A549 (cell line): Measurements from ENCODE around the gene FAM89B. TPM values are rescaled to one million over a fixed set of nuclear protein-coding genes. Genes with fewer than 3 reads are reported as not detected.

Experiments used
- ATAC-seq, 2 experiments: fragments of 200-7000 bp in 1 of 2; fragments of >200 bp in 1 of 2; cut with Nextera tagmentation in 1 of 2; cut with Tn5 transposase in 1 of 2; 3 replicates each; pipeline versions ENCODE4 v1.8.0 to v1.9.1; 2018 to 2020; ENCODE audit warnings: mild to moderate bottlenecking in 1 of 2, moderate library complexity in 1 of 2
- CTCF ChIA-PET: fragments of 300-600 bp; sonication (Branson Sonifier 250); formaldehyde crosslinking; extraction: SDS; loops from one replicate; lab custom pipeline; 2021; ENCODE audit warnings: antibody characterized with exemption, inconsistent platforms; lab: Yijun Ruan, JAX
- POLR2A ChIA-PET: fragments of 350-600 bp; formaldehyde crosslinking; extraction: SDS; loops from one replicate; lab custom pipeline; 2021; ENCODE audit warnings: antibody characterized with exemption, inconsistent platforms; lab: Yijun Ruan, JAX
- DNase-seq, 2 experiments: peaks; one replicate each; pipeline versions ENCODE4 v3.0.0 to v3.0.0-alpha.2; 2011 to 2016; ENCODE audit warnings: low read depth in 1 of 2, low spot score in 1 of 2
- FAIRE-seq: peaks from 2 replicates; lab custom pipeline; 2011; peaks lifted over from hg19 to GRCh38; lab: Jason Lieb, UNC
- H3K27ac ChIP-seq, 2 experiments: fragments of >200 bp; sonication (Bioruptor Twin); formaldehyde crosslinking; 3 replicates each; pipeline ENCODE4 v1.5.1; 2016 to 2017
- H3K4me1 ChIP-seq: fragments of >200 bp; sonication (Bioruptor Twin); formaldehyde crosslinking; 3 replicates; pipeline ENCODE4 v1.6.1; 2016
- H3K4me2 ChIP-seq: fragments of >200 bp; sonication (Bioruptor Twin); formaldehyde crosslinking; 3 replicates; pipeline ENCODE4 v1.6.1; 2016
- H3K4me3 ChIP-seq: fragments of >200 bp; sonication (Bioruptor Twin); formaldehyde crosslinking; 3 replicates; pipeline ENCODE4 v1.5.1; 2016
- H3K9me3 ChIP-seq: fragments of >200 bp; sonication (Bioruptor Twin); formaldehyde crosslinking; 3 replicates; pipeline ENCODE4 v1.6.1; 2016
- CEBPB ChIP-seq, 2 experiments: fragments of >200 bp in 1 of 2; sonication (Bioruptor Twin) in 1 of 2; formaldehyde crosslinking in 1 of 2; IDR thresholded peaks; 2 replicates each; pipeline ENCODE4 v1.6.1; 2012 to 2016
- CHD4 ChIP-seq: fragments of 200-600 bp; sonication (generic); IDR thresholded peaks from 2 replicates; pipeline ENCODE4 v1.6.1; 2016; ENCODE audit warnings: antibody characterized with exemption, mild to moderate bottlenecking, borderline replicate concordance
- EHF ChIP-seq: fragments of 250-450 bp; sonication (Bioruptor Pico); IDR thresholded peaks from 2 replicates; pipeline ENCODE4 v1.5.0; 2020; ENCODE audit warnings: mild to moderate bottlenecking
- FOXS1 ChIP-seq: fragments of 250-450 bp; sonication (Bioruptor Pico); IDR thresholded peaks from 2 replicates; pipeline ENCODE4 v1.5.0; 2020; ENCODE audit warnings: mild to moderate bottlenecking, moderate library complexity
- GATA3 ChIP-seq: IDR thresholded peaks from 2 replicates; pipeline ENCODE4 v1.6.1; 2012; ENCODE audit warnings: borderline replicate concordance
- HDAC2 ChIP-seq: fragments of 200-600 bp; sonication (generic); IDR thresholded peaks from 2 replicates; pipeline ENCODE4 v1.6.1; 2016
- HOXB5 ChIP-seq: fragments of 250-450 bp; sonication (Bioruptor Pico); IDR thresholded peaks from 2 replicates; pipeline ENCODE4 v1.5.0; 2020; ENCODE audit warnings: mild to moderate bottlenecking, moderate library complexity
- JUNB ChIP-seq: fragments of >200 bp; sonication (Bioruptor Twin); formaldehyde crosslinking; IDR thresholded peaks from 2 replicates; pipeline ENCODE4 v1.6.1; 2016
- KDM1A ChIP-seq: fragments of 200-600 bp; sonication (generic); IDR thresholded peaks from 2 replicates; pipeline ENCODE4 v1.6.1; 2016; ENCODE audit warnings: low read depth, mild to moderate bottlenecking
- NFE2L2 ChIP-seq: fragments of 150-350 bp; conservative IDR thresholded peaks from 2 replicates; pipeline ENCODE4 v1.6.1; 2014; ENCODE audit warnings: low read length
- NPAS2 ChIP-seq: fragments of 250-450 bp; sonication (Bioruptor Pico); IDR thresholded peaks from 2 replicates; pipeline ENCODE4 v1.8.0; 2022; ENCODE audit warnings: mild to moderate bottlenecking, moderate library complexity, borderline replicate concordance
- NR3C1 ChIP-seq: fragments of >200 bp; sonication (Bioruptor Twin); formaldehyde crosslinking; IDR thresholded peaks from 3 replicates; pipeline ENCODE4 v1.6.1; 2017
- PHF8 ChIP-seq: fragments of 200-600 bp; sonication (generic); IDR thresholded peaks from 2 replicates; pipeline ENCODE4 v1.6.1; 2016; ENCODE audit warnings: low read depth, mild to moderate bottlenecking, antibody characterized with exemption, moderate library complexity, borderline replicate concordance
- POLR2A ChIP-seq: IDR thresholded peaks from 2 replicates; pipeline ENCODE4 v1.6.1; 2012; ENCODE audit warnings: mild to moderate bottlenecking, low read length
- POLR2AphosphoS2 ChIP-seq: conservative IDR thresholded peaks from 2 replicates; pipeline ENCODE4 v1.6.1; 2012; ENCODE audit warnings: low read length, improper control_type of control experiment, inconsistent platforms
- RAD21 ChIP-seq, 2 experiments: fragments of >200 bp in 1 of 2; sonication (Bioruptor Twin) in 1 of 2; formaldehyde crosslinking in 1 of 2; IDR thresholded peaks in 1 of 2; conservative IDR thresholded peaks in 1 of 2; 2 replicates in 1 of 2; 3 replicates in 1 of 2; pipeline ENCODE4 v1.6.1; 2012 to 2018; ENCODE audit warnings: inconsistent platforms in 1 of 2
- RFX5 ChIP-seq: fragments of 450-650 bp; IDR thresholded peaks from 2 replicates; pipeline ENCODE4 v1.7.1; 2014; ENCODE audit warnings: antibody characterized with exemption, mild to moderate bottlenecking, moderate library complexity
- RNF2 ChIP-seq: fragments of 200-600 bp; sonication (generic); IDR thresholded peaks from 2 replicates; pipeline ENCODE4 v1.6.1; 2016; ENCODE audit warnings: low read depth, mild to moderate bottlenecking, antibody characterized with exemption, moderate library complexity, borderline replicate concordance
- TP53 ChIP-seq: fragments of 250-450 bp; sonication (Bioruptor Pico); IDR thresholded peaks from 2 replicates; pipeline ENCODE4 v1.5.0; 2021; ENCODE audit warnings: mild to moderate bottlenecking, moderate library complexity
- ZSCAN20 ChIP-seq: fragments of 250-450 bp; sonication (Bioruptor Pico); IDR thresholded peaks from 2 replicates; pipeline ENCODE4 v1.8.0; 2022; ENCODE audit warnings: mild to moderate bottlenecking, moderate library complexity
- WGBS: methylation state at CpG from one replicate; pipeline ENCODE4 v1.1.6; 2017; ENCODE audit errors: missing lambda C conversion rate; 5-methylcytosine and 5-hydroxymethylcytosine counted together
- polyA plus RNA-seq, 4 experiments: library from polyadenylated mRNA; depleted of rRNA in 3 of 4; stranded (reverse); fragments of >200 nt; fragmentation: RNase III in 1 of 4; extraction: RNeasy Plus Mini Kit Qiagen cat#74134 plus additional on column Dnase treatment in 1 of 4; gene quantifications; 2 replicates in 3 of 4; 3 replicates in 1 of 4; pipeline ENCODE4 v1.2.3, GENCODE V29; 2011 to 2017
- TF ChIP-seq, protein P1 (sequence below): fragments of 250-450 bp; sonication (Bioruptor Pico); IDR thresholded peaks from 2 replicates; pipeline ENCODE4 v1.5.0; 2021; ENCODE audit warnings: mild to moderate bottlenecking, moderate library complexity, borderline replicate concordance
- TF ChIP-seq, protein P2 (sequence below): fragments of >200 bp; sonication (Bioruptor Twin); formaldehyde crosslinking; IDR thresholded peaks from 3 replicates; pipeline ENCODE4 v1.6.1; 2016
- TF ChIP-seq, protein P3 (sequence below): IDR thresholded peaks from 2 replicates; pipeline ENCODE4 v1.6.1; 2012; ENCODE audit warnings: low read depth, borderline replicate concordance
- TF ChIP-seq, protein P4 (sequence below): fragments of 250-450 bp; sonication (Bioruptor Pico); IDR thresholded peaks from 2 replicates; pipeline ENCODE4 v1.5.0; 2020; ENCODE audit warnings: low read depth, mild to moderate bottlenecking, moderate library complexity

FAM89B gene
- polyA plus RNA-seq, 2 of the 4 experiments (the other 2 are of a cell fraction) = 13.5 to 23.9 TPM

DNA sequence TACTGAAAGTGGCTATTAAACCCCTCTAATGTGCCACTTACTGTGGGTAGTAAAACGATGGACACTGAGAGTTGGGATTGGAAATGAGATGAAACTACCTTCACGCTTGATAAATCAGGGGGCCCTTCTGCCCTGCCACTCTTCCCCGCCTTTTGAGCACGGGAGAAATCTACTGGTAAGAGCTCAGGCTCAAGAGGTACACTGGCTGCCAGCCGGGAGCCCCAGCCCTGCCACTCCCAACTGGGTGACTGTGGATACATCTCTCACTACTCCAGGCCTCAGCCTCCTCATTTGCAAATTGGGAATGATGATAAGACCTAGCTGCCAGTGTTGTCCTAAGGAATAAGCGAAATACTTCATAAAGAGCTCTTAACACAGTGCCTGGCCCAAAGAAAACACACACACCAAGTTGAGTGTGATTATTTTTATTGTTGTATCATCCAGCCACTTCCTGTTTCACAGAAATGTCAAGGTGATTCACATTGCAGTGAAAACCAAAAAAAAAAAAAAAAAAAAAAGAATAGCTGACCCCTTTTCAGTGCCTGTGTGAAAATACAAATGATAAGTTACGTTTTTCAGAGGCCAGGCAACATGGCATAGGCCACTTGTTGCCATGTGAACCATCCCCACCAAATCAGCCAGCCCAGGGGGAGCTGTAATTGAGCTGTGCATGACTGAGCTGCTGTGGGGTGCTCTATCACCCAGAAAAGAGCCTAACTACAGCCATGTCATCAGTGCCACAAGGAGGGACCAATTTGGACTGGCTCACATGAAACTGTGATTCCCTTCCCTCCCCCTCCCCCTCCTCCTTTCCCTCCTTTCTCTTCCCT is 6.5 kb upstream of the FAM89B start:
- DNase-seq (no peak), ATAC-seq (no peak), FAIRE-seq (no peak)
- CTCF ChIA-PET = interaction anchor here (0.6 to 16.3 kb wide), 8 partner anchors 9 to 625 kb away, joined by 3 to 393 read pairs (median 4); no protein-coding TSS in a partner anchor
- WGBS = 83% methylated on average over 7 of the region's 7 CpGs
- Histone ChIP-seq H3K4me1 (peaks cover 32% of the 10 kb centered on the region), H3K9me3 (no peaks in the 10 kb centered on the region), H3K27ac (no peak overlapping the region; a peak in 1 of 6 replicates), H3K4me2 (no peak overlapping the region), H3K4me3 (no peak overlapping the region)
- POLR2A ChIA-PET = no interaction called here
- TF ChIP-seq NR3C1 (no peak), HDAC2 (no peak), RNF2 (no peak), EHF (CRISPR knock-in tag) (no peak), FOXS1 (CRISPR knock-in tag) (no peak), HOXB5 (CRISPR knock-in tag) (no peak), PHF8 (no peak), CEBPB (IDR thresholded peaks at IDR 0.05) (no peak), JUNB (no peak), GATA3 (no peak), RFX5 (no peak), NPAS2 (CRISPR knock-in tag) (no peak), CHD4 (no peak), KDM1A (no peak), RAD21 (conservative IDR thresholded peaks at IDR 0.05 in 1 of 2, IDR thresholded peaks at IDR 0.05 in 1 of 2) (no peak), POLR2AphosphoS2 (no peak), NFE2L2 (no peak)

DNA sequence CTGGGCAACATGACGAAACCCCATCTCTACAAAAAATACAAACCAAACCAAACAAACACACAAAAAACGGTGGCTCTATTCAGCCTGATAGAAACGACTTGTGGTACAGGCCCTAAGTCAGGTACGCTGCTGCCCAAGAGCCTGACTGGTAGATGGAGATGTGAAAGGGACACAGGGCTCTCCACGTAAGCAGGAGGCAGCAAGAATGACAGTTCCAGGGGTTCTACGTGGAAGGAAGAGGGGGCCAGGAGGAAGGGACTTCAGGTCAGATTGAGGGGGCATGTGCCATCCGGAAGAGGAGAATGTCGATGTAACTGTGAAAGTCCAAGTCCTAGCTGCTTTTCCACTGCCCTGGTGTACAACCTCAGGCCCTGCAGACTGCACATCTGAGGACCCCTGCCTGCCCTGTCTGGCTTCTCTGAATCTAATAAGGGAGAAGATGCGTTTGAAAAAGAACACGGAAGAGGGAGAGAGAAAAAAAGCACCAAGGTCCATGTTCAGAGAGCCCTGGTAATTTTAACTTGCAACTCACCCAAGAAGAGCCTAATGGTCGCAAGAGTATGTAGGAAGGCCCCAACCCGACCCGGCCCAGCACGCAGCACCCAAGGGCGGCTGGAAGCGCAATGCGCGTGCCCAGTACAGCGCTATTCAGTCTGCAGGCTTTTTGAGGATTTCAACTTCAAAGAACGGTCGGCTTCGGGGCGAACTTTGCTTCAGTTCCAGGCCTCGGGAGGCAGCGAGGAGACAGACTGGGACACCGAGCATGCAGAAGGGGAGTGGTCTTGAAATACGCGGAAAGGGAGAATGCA is 3.0 kb upstream of the FAM89B start:
- Histone ChIP-seq H3K4me2 (peak overlapping the region; percentile 86), H3K27ac (peak overlapping the region; percentile 83 to 98), H3K9me3 (no peaks in the 10 kb centered on the region), H3K4me3 (peak overlapping the region; percentile 81), H3K4me1 (peaks cover 42% of the 10 kb centered on the region)
- WGBS = 8% methylated on average over 28 of the region's 28 CpGs
- TF ChIP-seq POLR2A = 0 out of 2 replicates have a peak, but pooled peaks have one; percentile 82
- TF ChIP-seq ZSCAN20 (CRISPR knock-in tag) = no peak
- TF ChIP-seq TP53 = no peak
- TF ChIP-seq JUNB = no peak
- TF ChIP-seq PHF8 = 0 out of 2 replicates have a peak, but pooled peaks have one; percentile 38
- no peak for TF ChIP-seq FOXS1 (CRISPR knock-in tag)
- TF ChIP-seq, protein P1, sequence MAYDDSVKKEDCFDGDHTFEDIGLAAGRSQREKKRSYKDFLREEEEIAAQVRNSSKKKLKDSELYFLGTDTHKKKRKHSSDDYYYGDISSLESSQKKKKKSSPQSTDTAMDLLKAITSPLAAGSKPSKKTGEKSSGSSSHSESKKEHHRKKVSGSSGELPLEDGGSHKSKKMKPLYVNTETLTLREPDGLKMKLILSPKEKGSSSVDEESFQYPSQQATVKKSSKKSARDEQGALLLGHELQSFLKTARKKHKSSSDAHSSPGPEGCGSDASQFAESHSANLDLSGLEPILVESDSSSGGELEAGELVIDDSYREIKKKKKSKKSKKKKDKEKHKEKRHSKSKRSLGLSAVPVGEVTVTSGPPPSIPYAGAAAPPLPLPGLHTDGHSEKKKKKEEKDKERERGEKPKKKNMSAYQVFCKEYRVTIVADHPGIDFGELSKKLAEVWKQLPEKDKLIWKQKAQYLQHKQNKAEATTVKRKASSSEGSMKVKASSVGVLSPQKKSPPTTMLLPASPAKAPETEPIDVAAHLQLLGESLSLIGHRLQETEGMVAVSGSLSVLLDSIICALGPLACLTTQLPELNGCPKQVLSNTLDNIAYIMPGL = no peak
- TF ChIP-seq, protein P2, sequence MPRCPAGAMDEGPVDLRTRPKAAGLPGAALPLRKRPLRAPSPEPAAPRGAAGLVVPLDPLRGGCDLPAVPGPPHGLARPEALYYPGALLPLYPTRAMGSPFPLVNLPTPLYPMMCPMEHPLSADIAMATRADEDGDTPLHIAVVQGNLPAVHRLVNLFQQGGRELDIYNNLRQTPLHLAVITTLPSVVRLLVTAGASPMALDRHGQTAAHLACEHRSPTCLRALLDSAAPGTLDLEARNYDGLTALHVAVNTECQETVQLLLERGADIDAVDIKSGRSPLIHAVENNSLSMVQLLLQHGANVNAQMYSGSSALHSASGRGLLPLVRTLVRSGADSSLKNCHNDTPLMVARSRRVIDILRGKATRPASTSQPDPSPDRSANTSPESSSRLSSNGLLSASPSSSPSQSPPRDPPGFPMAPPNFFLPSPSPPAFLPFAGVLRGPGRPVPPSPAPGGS = no peak
- TF ChIP-seq, protein P3, sequence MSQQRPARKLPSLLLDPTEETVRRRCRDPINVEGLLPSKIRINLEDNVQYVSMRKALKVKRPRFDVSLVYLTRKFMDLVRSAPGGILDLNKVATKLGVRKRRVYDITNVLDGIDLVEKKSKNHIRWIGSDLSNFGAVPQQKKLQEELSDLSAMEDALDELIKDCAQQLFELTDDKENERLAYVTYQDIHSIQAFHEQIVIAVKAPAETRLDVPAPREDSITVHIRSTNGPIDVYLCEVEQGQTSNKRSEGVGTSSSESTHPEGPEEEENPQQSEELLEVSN = peak; percentile 65; the same call in 1 of the 2 replicates
- TF ChIP-seq, protein P4, sequence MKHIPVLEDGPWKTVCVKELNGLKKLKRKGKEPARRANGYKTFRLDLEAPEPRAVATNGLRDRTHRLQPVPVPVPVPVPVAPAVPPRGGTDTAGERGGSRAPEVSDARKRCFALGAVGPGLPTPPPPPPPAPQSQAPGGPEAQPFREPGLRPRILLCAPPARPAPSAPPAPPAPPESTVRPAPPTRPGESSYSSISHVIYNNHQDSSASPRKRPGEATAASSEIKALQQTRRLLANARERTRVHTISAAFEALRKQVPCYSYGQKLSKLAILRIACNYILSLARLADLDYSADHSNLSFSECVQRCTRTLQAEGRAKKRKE (CRISPR knock-in tag) = no peak
- no peak for FAIRE-seq
- POLR2A ChIA-PET = interaction anchor here (0.7 to 3.6 kb wide), 11 partner anchors 9 to 148 kb away, joined by 3 to 51 read pairs (median 4); partner anchors contain the start of genes LTBP3, PCNX3, RELA and SCYL1
- CTCF ChIA-PET = interaction anchor here (0.6 to 16.3 kb wide), 9 partner anchors 8 to 240 kb away, joined by 3 to 393 read pairs (median 7); partner anchors contain the start of genes KCNK7, LTBP3 and SCYL1
- DNase-seq = no peak
- peak in 1 of 2 experiments; percentile 47; a peak in 3 of 6 replicates for ATAC-seq
